ENCODE results near the gene RPP40. TPM values are rescaled to one million over a fixed set of nuclear protein-coding genes. Genes with fewer than 3 reads are reported as not detected.

RPP40 gene
- total RNA-seq, 3 donors from 2014 or later (not counting 1 experiment from before 2014, with no cell fraction given), result 1.3 to 1.7 (median 1.3) TPM

DNA sequence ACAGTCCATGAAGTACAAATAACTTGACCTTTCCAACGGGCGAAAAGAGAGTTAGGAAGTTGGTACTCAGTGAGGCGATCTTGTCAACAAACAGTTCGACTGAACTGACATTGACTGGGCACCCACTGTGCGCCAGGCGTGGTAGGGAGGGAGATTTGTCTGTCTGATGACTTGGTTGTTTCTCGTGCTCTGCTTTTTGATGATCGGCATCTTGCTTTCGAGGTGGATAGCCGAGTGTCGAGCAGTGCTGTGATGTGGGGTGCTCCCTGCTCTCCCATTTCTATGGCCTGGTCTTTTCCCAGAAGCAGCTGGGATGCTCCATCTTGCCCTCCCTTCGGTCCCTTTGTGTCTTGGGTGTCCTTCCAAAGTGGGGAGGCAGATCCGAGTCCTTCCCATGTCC, 30.4 kb downstream of the RPP40 start:
- no peaks in the 10 kb centered on the region for H3K36me3 ChIP-seq (ENCODE audit: control insufficient read depth, insufficient read depth, low read length)
- H3K27me3 ChIP-seq (ENCODE audit: control insufficient read depth, insufficient read depth, low read length), result no peaks in the 10 kb centered on the region
- no peaks in the 10 kb centered on the region for H3K4me1 Mint-ChIP-seq
- peaks cover 0 to 4% of the 10 kb centered on the region in 2 donors for H3K9me3 Mint-ChIP-seq
- TF ChIP-seq CTCF (IDR thresholded peaks at IDR 0.05), result no peak
- H3K36me3 Mint-ChIP-seq, result no peaks in the 10 kb centered on the region
- intact Hi-C loops (cut with micrococcal nuclease), result no loop called here
- H3K4me3 ChIP-seq (ENCODE audit: low read length), result no peak overlapping the region
- H3K27ac Mint-ChIP-seq, result no peak overlapping the region
- 92% methylated on average over 13 of the region's 13 CpGs for WGBS (ENCODE audit: insufficient coverage)
- no peak overlapping the region for H3K27ac ChIP-seq (ENCODE audit: low read length)
- DNase-seq, result no peak
- no peak for ATAC-seq
- H3K4me1 ChIP-seq (ENCODE audit: control insufficient read depth, insufficient read depth, low read length), result no peaks in the 10 kb centered on the region
- peaks cover 0 to 8% of the 10 kb centered on the region in 2 donors for H3K27me3 Mint-ChIP-seq (ENCODE audit: low read depth in 2 of 2)
- H3K4me3 Mint-ChIP-seq, result no peak overlapping the region
- no peaks in the 10 kb centered on the region for H3K9me3 ChIP-seq (ENCODE audit: control insufficient read depth, insufficient read depth, low read length)

- no peak overlapping the region for H3K4me3 ChIP-seq (ENCODE audit: low read length)
- H3K36me3 Mint-ChIP-seq, result no peaks in the 10 kb centered on the region
- no peak overlapping the region for H3K27ac ChIP-seq (ENCODE audit: low read length)
- H3K27me3 Mint-ChIP-seq (ENCODE audit: low read depth in 2 of 2), result peaks cover 0 to 7% of the 10 kb centered on the region in 2 donors
- H3K4me3 Mint-ChIP-seq, result no peak overlapping the region
- ATAC-seq (no peak), DNase-seq (no peak)
- H3K4me1 ChIP-seq (ENCODE audit: control insufficient read depth, insufficient read depth, low read length), result no peaks in the 10 kb centered on the region
- WGBS (ENCODE audit: insufficient coverage), result 79% methylated on average over 10 of the region's 10 CpGs
- H3K9me3 ChIP-seq (ENCODE audit: control insufficient read depth, insufficient read depth, low read length), result no peaks in the 10 kb centered on the region
- no peak overlapping the region for H3K27ac Mint-ChIP-seq
- no peaks in the 10 kb centered on the region for H3K4me1 Mint-ChIP-seq
- H3K36me3 ChIP-seq (ENCODE audit: control insufficient read depth, insufficient read depth, low read length), result no peaks in the 10 kb centered on the region
- peaks cover 0 to 3% of the 10 kb centered on the region in 2 donors for H3K9me3 Mint-ChIP-seq
- no peak for TF ChIP-seq CTCF (IDR thresholded peaks at IDR 0.05)
- H3K27me3 ChIP-seq (ENCODE audit: control insufficient read depth, insufficient read depth, low read length), result no peaks in the 10 kb centered on the region
- intact Hi-C loops (cut with micrococcal nuclease), result no loop called here
Observed at GRCh38 chr6:4972438-4972837, 31.4 kb downstream of the RPP40 start.

DNA sequence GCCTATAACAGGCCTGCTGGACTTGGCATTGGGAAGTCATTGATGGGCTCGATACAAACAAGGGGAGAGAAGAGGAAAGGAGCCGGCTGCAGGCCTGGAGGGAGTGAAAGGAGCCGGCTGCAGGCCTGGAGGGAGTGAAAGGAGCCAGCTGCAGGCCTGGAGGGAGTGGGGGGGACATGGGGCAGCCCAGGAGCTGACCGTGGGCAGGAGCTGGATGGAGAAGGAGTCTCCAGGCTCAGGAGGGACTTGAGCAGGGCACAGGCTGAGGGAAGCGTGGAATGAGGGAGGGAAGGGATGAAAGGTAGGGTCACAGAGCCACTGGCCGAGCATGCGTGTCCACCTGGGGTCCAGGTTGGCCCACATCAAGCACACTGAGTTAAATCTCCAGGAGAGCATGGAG, 32.0 kb downstream of the RPP40 start:
- 88% methylated on average over 7 of the region's 7 CpGs for WGBS (ENCODE audit: insufficient coverage)
- DNase-seq, result no peak
- no peaks in the 10 kb centered on the region for H3K27me3 ChIP-seq (ENCODE audit: control insufficient read depth, insufficient read depth, low read length)
- Mint-ChIP-seq H3K4me1 (no peaks in the 10 kb centered on the region), H3K4me3 (no peak overlapping the region), H3K9me3 (peaks cover 0 to under 1% of the 10 kb centered on the region in 2 donors), H3K27me3 (ENCODE audit: low read depth in 2 of 2) (peaks cover 0 to 7% of the 10 kb centered on the region in 2 donors), H3K27ac (no peak overlapping the region), H3K36me3 (no peaks in the 10 kb centered on the region)
- H3K36me3 ChIP-seq (ENCODE audit: control insufficient read depth, insufficient read depth, low read length), result no peaks in the 10 kb centered on the region
- no peak overlapping the region for H3K4me3 ChIP-seq (ENCODE audit: low read length)
- no peaks in the 10 kb centered on the region for H3K4me1 ChIP-seq (ENCODE audit: control insufficient read depth, insufficient read depth, low read length)
- H3K27ac ChIP-seq (ENCODE audit: low read length), result no peak overlapping the region
- no peaks in the 10 kb centered on the region for H3K9me3 ChIP-seq (ENCODE audit: control insufficient read depth, insufficient read depth, low read length)
- TF ChIP-seq CTCF (IDR thresholded peaks at IDR 0.05), result no peak
- intact Hi-C loops (cut with micrococcal nuclease), result no loop called here
- ATAC-seq, result peak in 1 of 3 donors; percentile 32

- Histone ChIP-seq H3K4me3 (ENCODE audit: low read length) (no peak overlapping the region), H3K27ac (ENCODE audit: low read length) (no peak overlapping the region), H3K9me3 (ENCODE audit: control insufficient read depth, insufficient read depth, low read length) (no peaks in the 10 kb centered on the region), H3K27me3 (ENCODE audit: control insufficient read depth, insufficient read depth, low read length) (no peaks in the 10 kb centered on the region), H3K36me3 (ENCODE audit: control insufficient read depth, insufficient read depth, low read length) (no peaks in the 10 kb centered on the region), H3K4me1 (ENCODE audit: control insufficient read depth, insufficient read depth, low read length) (no peaks in the 10 kb centered on the region)
- Mint-ChIP-seq H3K4me3 (no peak overlapping the region), H3K27ac (no peak overlapping the region), H3K27me3 (ENCODE audit: low read depth in 2 of 2) (peaks cover 0 to 5% of the 10 kb centered on the region in 2 donors), H3K36me3 (no peaks in the 10 kb centered on the region), H3K9me3 (no peaks in the 10 kb centered on the region), H3K4me1 (no peaks in the 10 kb centered on the region)
- no peak for TF ChIP-seq CTCF (IDR thresholded peaks at IDR 0.05)
- ATAC-seq, result no peak
- no peak for DNase-seq
- 85% methylated on average over 8 of the region's 9 CpGs for WGBS (ENCODE audit: insufficient coverage)
- intact Hi-C loops (cut with micrococcal nuclease), result no loop called here
Observed at GRCh38 chr6:4970739-4971395, 33.0 kb downstream of the RPP40 start.

Measured in natural killer cell (primary cell).